ENCODE results near the gene SV2C.

The SV2C gene

GRCh38 chr5:76202182-76202581 is 119.0 kb downstream of the SV2C start:
- Histone ChIP-seq H3K4me3 (ENCODE audit: low read length) (no peak overlapping the region), H4K20me1 (ENCODE audit: insufficient read depth, low read length) (no peaks in the 10 kb centered on the region), H3K9me3 (replicated peaks; ENCODE audit: insufficient read depth, low read length) (no peaks in the 10 kb centered on the region), H3K4me1 (ENCODE audit: low read length) (no peaks in the 10 kb centered on the region), H3K9me2 (replicated peaks; ENCODE audit: insufficient read depth, low read length) (no peaks in the 10 kb centered on the region), H3K79me2 (ENCODE audit: low read length) (no peaks in the 10 kb centered on the region), H3K4me2 (ENCODE audit: low read depth, low read length) (no peak overlapping the region), H2AFZ (ENCODE audit: low read length) (no peak overlapping the region), H3F3A (ENCODE audit: insufficient read depth, low read length) (no peaks in the 10 kb centered on the region), H3K9ac (ENCODE audit: low read length) (no peak overlapping the region), H3K27ac (ENCODE audit: low read length) (no peak overlapping the region), H3K27me3 (replicated peaks; ENCODE audit: insufficient read depth, low read length) (no peaks in the 10 kb centered on the region), H3K36me3 (replicated peaks; ENCODE audit: insufficient read depth, low read length) (no peaks in the 10 kb centered on the region)
- DNase-seq, result no peak
- TF ChIP-seq EZH2phosphoT487 (IDR thresholded peaks at IDR 0.05; ENCODE audit: low read length), result no peak
- no peak for TF ChIP-seq EZH2 (optimal IDR thresholded peaks at IDR 0.05; ENCODE audit: low read depth, low read length)
- TF ChIP-seq, protein P1, sequence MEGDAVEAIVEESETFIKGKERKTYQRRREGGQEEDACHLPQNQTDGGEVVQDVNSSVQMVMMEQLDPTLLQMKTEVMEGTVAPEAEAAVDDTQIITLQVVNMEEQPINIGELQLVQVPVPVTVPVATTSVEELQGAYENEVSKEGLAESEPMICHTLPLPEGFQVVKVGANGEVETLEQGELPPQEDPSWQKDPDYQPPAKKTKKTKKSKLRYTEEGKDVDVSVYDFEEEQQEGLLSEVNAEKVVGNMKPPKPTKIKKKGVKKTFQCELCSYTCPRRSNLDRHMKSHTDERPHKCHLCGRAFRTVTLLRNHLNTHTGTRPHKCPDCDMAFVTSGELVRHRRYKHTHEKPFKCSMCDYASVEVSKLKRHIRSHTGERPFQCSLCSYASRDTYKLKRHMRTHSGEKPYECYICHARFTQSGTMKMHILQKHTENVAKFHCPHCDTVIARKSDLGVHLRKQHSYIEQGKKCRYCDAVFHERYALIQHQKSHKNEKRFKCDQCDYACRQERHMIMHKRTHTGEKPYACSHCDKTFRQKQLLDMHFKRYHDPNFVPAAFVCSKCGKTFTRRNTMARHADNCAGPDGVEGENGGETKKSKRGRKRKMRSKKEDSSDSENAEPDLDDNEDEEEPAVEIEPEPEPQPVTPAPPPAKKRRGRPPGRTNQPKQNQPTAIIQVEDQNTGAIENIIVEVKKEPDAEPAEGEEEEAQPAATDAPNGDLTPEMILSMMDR (IDR thresholded peaks at IDR 0.05; ENCODE audit: low read length), result no peak

- H3K4me2 ChIP-seq (ENCODE audit: low read depth, low read length), result no peak overlapping the region
- no peaks in the 10 kb centered on the region for H3K9me2 ChIP-seq (replicated peaks; ENCODE audit: insufficient read depth, low read length)
- no peaks in the 10 kb centered on the region for H3F3A ChIP-seq (ENCODE audit: insufficient read depth, low read length)
- no peak overlapping the region for H3K27ac ChIP-seq (ENCODE audit: low read length)
- TF ChIP-seq EZH2phosphoT487 (IDR thresholded peaks at IDR 0.05; ENCODE audit: low read length), result no peak
- TF ChIP-seq, protein P1 (IDR thresholded peaks at IDR 0.05; ENCODE audit: low read length), result no peak
- TF ChIP-seq EZH2 (optimal IDR thresholded peaks at IDR 0.05; ENCODE audit: low read depth, low read length), result no peak
- H3K4me3 ChIP-seq (ENCODE audit: low read length), result no peak overlapping the region
- no peaks in the 10 kb centered on the region for H4K20me1 ChIP-seq (ENCODE audit: insufficient read depth, low read length)
- no peak overlapping the region for H3K9ac ChIP-seq (ENCODE audit: low read length)
- no peaks in the 10 kb centered on the region for H3K36me3 ChIP-seq (replicated peaks; ENCODE audit: insufficient read depth, low read length)
- DNase-seq, result no peak
- H3K4me1 ChIP-seq (ENCODE audit: low read length), result no peaks in the 10 kb centered on the region
- H3K9me3 ChIP-seq (replicated peaks; ENCODE audit: insufficient read depth, low read length), result no peaks in the 10 kb centered on the region
- H3K79me2 ChIP-seq (ENCODE audit: low read length), result no peaks in the 10 kb centered on the region
- H3K27me3 ChIP-seq (replicated peaks; ENCODE audit: insufficient read depth, low read length), result no peaks in the 10 kb centered on the region
- no peak overlapping the region for H2AFZ ChIP-seq (ENCODE audit: low read length)
Measured at GRCh38 chr5:76204191-76204590, 121.0 kb downstream of the SV2C start.

GRCh38 chr5:76204713-76205112 is 121.5 kb downstream of the SV2C start:
- DNase-seq, result no peak
- Histone ChIP-seq H3F3A (ENCODE audit: insufficient read depth, low read length) (no peaks in the 10 kb centered on the region), H3K79me2 (ENCODE audit: low read length) (no peaks in the 10 kb centered on the region), H3K4me2 (ENCODE audit: low read depth, low read length) (no peak overlapping the region), H3K4me3 (ENCODE audit: low read length) (no peak overlapping the region), H3K36me3 (replicated peaks; ENCODE audit: insufficient read depth, low read length) (no peaks in the 10 kb centered on the region), H3K4me1 (ENCODE audit: low read length) (no peaks in the 10 kb centered on the region), H2AFZ (ENCODE audit: low read length) (no peak overlapping the region), H3K27ac (ENCODE audit: low read length) (no peak overlapping the region), H3K9me2 (replicated peaks; ENCODE audit: insufficient read depth, low read length) (no peaks in the 10 kb centered on the region), H4K20me1 (ENCODE audit: insufficient read depth, low read length) (no peaks in the 10 kb centered on the region), H3K9ac (ENCODE audit: low read length) (no peak overlapping the region), H3K9me3 (replicated peaks; ENCODE audit: insufficient read depth, low read length) (no peaks in the 10 kb centered on the region), H3K27me3 (replicated peaks; ENCODE audit: insufficient read depth, low read length) (no peaks in the 10 kb centered on the region)
- no peak for TF ChIP-seq EZH2 (optimal IDR thresholded peaks at IDR 0.05; ENCODE audit: low read depth, low read length)
- TF ChIP-seq EZH2phosphoT487 (IDR thresholded peaks at IDR 0.05; ENCODE audit: low read length), result no peak
- TF ChIP-seq, protein P1 (IDR thresholded peaks at IDR 0.05; ENCODE audit: low read length), result no peak
